ENCODE data around the gene OMA1. TPM values are rescaled to one million over a fixed set of nuclear protein-coding genes. Genes with fewer than 3 reads are reported as not detected.
"Not testable (repeated sequence)": the region's sequence is repeated elsewhere in the genome, so short reads cannot be mapped to it uniquely, and the experiment has no call there.

The OMA1 gene
- total RNA-seq, 1 experiment from 2014 or later = 27.9 TPM

GRCh38 chr1:58583496-58583895 lies 37.0 kb upstream of the OMA1 start:
- ChIA-PET CTCF (interaction anchor here (0.7 kb wide), 1 partner anchor 69 kb away, joined by 3 read pairs; no protein-coding TSS in a partner anchor), POLR2A (ENCODE audit: unreplicated experiment) (interaction anchor here (0.7 kb wide), 1 partner anchor 48 kb away, joined by 5 read pairs; no protein-coding TSS in a partner anchor)
- H3K9me2 ChIP-seq (ENCODE audit: insufficient read depth) = no peaks in the 10 kb centered on the region
- H3K36me3 ChIP-seq (ENCODE audit: low read depth) = no peaks in the 10 kb centered on the region
- DNase-seq = no peak
- H3K4me3 ChIP-seq = peak overlapping the region; percentile 36; the same call in 1 of the 2 replicates
- peak overlapping the region; percentile 99 for H3K27ac ChIP-seq
- H3K4me1 ChIP-seq (replicated peaks; ENCODE audit: insufficient read depth) = peaks cover 50% of the 10 kb centered on the region
- peak overlapping the region; percentile 78 for H3K4me2 ChIP-seq
- no peak overlapping the region for H2AFZ ChIP-seq
- intact Hi-C loops (cut with micrococcal nuclease; ENCODE audit: unreplicated experiment) = no loop called here
- peaks cover 33% of the 10 kb centered on the region for H3F3A ChIP-seq (ENCODE audit: insufficient read depth, low read depth)
- peaks cover 21% of the 10 kb centered on the region for H3K79me2 ChIP-seq (ENCODE audit: low read depth)
- TF ChIP-seq CTCF (conservative IDR thresholded peaks at IDR 0.05) (no peak), EZH2 (IDR thresholded peaks at IDR 0.05; ENCODE audit: low read depth) (no peak)
- no peaks in the 10 kb centered on the region for H4K20me1 ChIP-seq (ENCODE audit: insufficient read depth)
- no peaks in the 10 kb centered on the region for H3K9me3 ChIP-seq (ENCODE audit: insufficient read depth, low read depth)
- H3K27me3 ChIP-seq (ENCODE audit: insufficient read depth, low read depth) = no peaks in the 10 kb centered on the region
- BruUV-seq (replicated peaks) = TSS peak; percentile 81

- intact Hi-C loops (cut with micrococcal nuclease; ENCODE audit: unreplicated experiment); BruUV-seq (replicated peaks); H2AFZ ChIP-seq; CTCF ChIA-PET; POLR2A ChIA-PET (ENCODE audit: unreplicated experiment); H3K36me3 ChIP-seq (ENCODE audit: low read depth); H3K4me2 ChIP-seq; H3K9me2 ChIP-seq (ENCODE audit: insufficient read depth); H3K4me3 ChIP-seq; H3K27me3 ChIP-seq (ENCODE audit: insufficient read depth, low read depth); DNase-seq; H3K9me3 ChIP-seq (ENCODE audit: insufficient read depth, low read depth); H4K20me1 ChIP-seq (ENCODE audit: insufficient read depth): not testable (repeated sequence)
- Histone ChIP-seq H3K79me2 (ENCODE audit: low read depth) (peaks cover 31% of the 10 kb centered on the region), H3K27ac (peak overlapping the region; percentile 44), H3F3A (ENCODE audit: insufficient read depth, low read depth) (peaks cover 44% of the 10 kb centered on the region), H3K4me1 (replicated peaks; ENCODE audit: insufficient read depth) (peaks cover 61% of the 10 kb centered on the region)
Measured at GRCh38 chr1:58582143-58582542, 35.6 kb upstream of the OMA1 start.

GRCh38 chr1:58581641-58582040 lies 35.1 kb upstream of the OMA1 start:
- ChIA-PET POLR2A (ENCODE audit: unreplicated experiment) (no interaction called here), CTCF (no interaction called here)
- H3K79me2 ChIP-seq (ENCODE audit: low read depth) = peaks cover 34% of the 10 kb centered on the region
- H3F3A ChIP-seq (ENCODE audit: insufficient read depth, low read depth) = peaks cover 47% of the 10 kb centered on the region
- no peak for TF ChIP-seq CTCF (conservative IDR thresholded peaks at IDR 0.05)
- no peak for TF ChIP-seq EZH2 (IDR thresholded peaks at IDR 0.05; ENCODE audit: low read depth)
- H3K27ac ChIP-seq = peak overlapping the region; percentile 44
- no peaks in the 10 kb centered on the region for H4K20me1 ChIP-seq (ENCODE audit: insufficient read depth)
- DNase-seq = no peak
- no peaks in the 10 kb centered on the region for H3K36me3 ChIP-seq (ENCODE audit: low read depth)
- no peaks in the 10 kb centered on the region for H3K27me3 ChIP-seq (ENCODE audit: insufficient read depth, low read depth)
- no peak overlapping the region for H3K4me2 ChIP-seq
- intact Hi-C loops (cut with micrococcal nuclease; ENCODE audit: unreplicated experiment) = no loop called here
- no peaks in the 10 kb centered on the region for H3K9me3 ChIP-seq (ENCODE audit: insufficient read depth, low read depth)
- H2AFZ ChIP-seq = no peak overlapping the region
- no TSS peak for BruUV-seq (replicated peaks)
- no peaks in the 10 kb centered on the region for H3K9me2 ChIP-seq (ENCODE audit: insufficient read depth)
- no peak overlapping the region for H3K4me3 ChIP-seq
- peaks cover 59% of the 10 kb centered on the region for H3K4me1 ChIP-seq (replicated peaks; ENCODE audit: insufficient read depth)

GRCh38 chr1:58580186-58580585 lies 33.7 kb upstream of the OMA1 start:
- Histone ChIP-seq H3K4me1 (replicated peaks; ENCODE audit: insufficient read depth) (peaks cover 44% of the 10 kb centered on the region), H3K4me3 (no peak overlapping the region), H3K36me3 (ENCODE audit: low read depth) (peaks cover 6% of the 10 kb centered on the region; the same call in 1 of the 2 replicates), H3K79me2 (ENCODE audit: low read depth) (peaks cover 38% of the 10 kb centered on the region), H3K27me3 (ENCODE audit: insufficient read depth, low read depth) (no peaks in the 10 kb centered on the region), H3K27ac (peak overlapping the region; percentile 59; the same call in 1 of the 2 replicates), H2AFZ (no peak overlapping the region), H3K4me2 (no peak overlapping the region), H3F3A (ENCODE audit: insufficient read depth, low read depth) (peaks cover 52% of the 10 kb centered on the region), H3K9me2 (ENCODE audit: insufficient read depth) (no peaks in the 10 kb centered on the region), H4K20me1 (ENCODE audit: insufficient read depth) (peaks cover 7% of the 10 kb centered on the region; the same call in 1 of the 2 replicates), H3K9me3 (ENCODE audit: insufficient read depth, low read depth) (no peaks in the 10 kb centered on the region)
- POLR2A ChIA-PET (ENCODE audit: unreplicated experiment) = no interaction called here
- no TSS peak for BruUV-seq (replicated peaks)
- intact Hi-C loops (cut with micrococcal nuclease; ENCODE audit: unreplicated experiment) = no loop called here
- CTCF ChIA-PET = no interaction called here
- TF ChIP-seq CTCF (conservative IDR thresholded peaks at IDR 0.05) (no peak), EZH2 (IDR thresholded peaks at IDR 0.05; ENCODE audit: low read depth) (no peak)
- DNase-seq = no peak

Data from PC-9 (cell line).